ENCODE results near the gene MAX.

MAX gene

DNA sequence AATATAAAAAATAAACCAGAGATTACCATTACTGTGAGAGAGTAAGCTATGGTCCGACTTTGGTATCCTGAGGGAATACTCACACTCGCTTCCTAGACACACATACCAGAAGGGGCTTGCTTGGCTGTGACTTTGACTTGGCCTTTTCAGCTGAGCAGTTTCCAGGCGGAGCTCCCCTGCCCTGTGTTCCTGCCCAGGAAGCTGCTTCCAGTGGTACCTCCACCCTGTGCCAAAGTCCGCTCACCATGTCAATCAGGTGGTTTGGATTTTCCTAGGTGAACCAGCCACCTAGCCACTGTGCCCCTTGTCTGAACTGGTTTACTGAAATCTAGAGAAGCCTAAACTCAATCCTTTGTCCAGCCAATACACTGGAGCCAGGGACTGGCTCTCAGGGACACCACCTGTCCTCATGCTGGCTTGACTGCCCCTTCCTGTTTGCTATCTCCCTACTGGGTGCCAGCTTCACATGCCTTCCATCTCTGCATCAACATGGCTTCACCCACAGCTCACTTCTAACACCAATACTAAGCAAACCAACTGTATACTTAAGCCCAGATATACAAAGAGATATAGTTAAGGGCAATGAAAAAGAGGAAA lies 28.6 kb downstream of the MAX start:
- DNase-seq (ENCODE audit: low read depth): no peak

DNA sequence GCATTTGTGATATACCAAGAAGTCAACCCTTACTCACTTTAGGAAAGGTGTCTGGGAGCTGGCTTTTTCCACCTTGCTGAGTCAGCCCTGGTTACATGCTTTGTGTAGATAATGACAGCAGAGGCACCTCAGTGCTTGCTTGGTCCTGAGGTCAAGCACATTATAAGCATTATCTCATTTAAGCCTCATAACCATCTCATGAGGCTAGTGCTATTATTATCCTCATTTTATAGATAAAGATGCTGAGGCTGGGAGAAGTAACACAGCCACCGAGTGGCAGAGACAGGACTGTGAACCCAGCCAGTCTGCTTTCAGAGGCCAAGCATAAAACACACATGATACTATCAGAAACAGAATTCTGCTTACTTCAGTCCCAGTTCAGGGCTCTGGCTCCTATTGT lies 29.4 kb downstream of the MAX start:
- DNase-seq (ENCODE audit: low read depth): no peak

GRCh38 chr14:65072256-65072655 lies 30.1 kb downstream of the MAX start:
- no peak for DNase-seq (ENCODE audit: low read depth)

- DNase-seq (ENCODE audit: low read depth): no peak
These were observed 30.8 kb downstream of the MAX start for GRCh38 chr14:65071544-65071943.

- no peak for DNase-seq (ENCODE audit: low read depth)
These were observed 31.8 kb downstream of the MAX start for GRCh38 chr14:65070471-65070976.

GRCh38 chr14:65069874-65070413 lies 32.4 kb downstream of the MAX start:
- no peak for DNase-seq (ENCODE audit: low read depth)

DNA sequence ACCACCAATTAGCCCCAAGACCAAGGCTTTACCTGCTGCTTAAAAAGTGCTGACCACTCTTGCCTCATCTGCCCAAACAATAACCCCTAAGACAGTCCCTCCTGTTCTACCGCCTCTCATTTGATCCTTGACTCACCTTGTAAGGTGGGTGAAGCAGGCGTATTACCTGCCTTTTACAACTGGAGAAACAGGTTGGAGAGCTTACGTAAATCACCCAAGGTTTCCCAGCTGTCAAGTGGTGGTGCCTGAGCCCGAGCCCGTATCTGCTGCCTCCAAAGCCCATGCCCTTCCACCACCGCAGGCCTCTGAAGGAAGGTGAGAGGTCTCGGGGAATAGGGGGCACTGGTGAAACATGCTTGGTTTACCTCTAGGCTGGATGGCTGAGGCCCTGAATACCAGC lies 36.6 kb downstream of the MAX start:
- DNase-seq (ENCODE audit: low read depth): no peak

DNA sequence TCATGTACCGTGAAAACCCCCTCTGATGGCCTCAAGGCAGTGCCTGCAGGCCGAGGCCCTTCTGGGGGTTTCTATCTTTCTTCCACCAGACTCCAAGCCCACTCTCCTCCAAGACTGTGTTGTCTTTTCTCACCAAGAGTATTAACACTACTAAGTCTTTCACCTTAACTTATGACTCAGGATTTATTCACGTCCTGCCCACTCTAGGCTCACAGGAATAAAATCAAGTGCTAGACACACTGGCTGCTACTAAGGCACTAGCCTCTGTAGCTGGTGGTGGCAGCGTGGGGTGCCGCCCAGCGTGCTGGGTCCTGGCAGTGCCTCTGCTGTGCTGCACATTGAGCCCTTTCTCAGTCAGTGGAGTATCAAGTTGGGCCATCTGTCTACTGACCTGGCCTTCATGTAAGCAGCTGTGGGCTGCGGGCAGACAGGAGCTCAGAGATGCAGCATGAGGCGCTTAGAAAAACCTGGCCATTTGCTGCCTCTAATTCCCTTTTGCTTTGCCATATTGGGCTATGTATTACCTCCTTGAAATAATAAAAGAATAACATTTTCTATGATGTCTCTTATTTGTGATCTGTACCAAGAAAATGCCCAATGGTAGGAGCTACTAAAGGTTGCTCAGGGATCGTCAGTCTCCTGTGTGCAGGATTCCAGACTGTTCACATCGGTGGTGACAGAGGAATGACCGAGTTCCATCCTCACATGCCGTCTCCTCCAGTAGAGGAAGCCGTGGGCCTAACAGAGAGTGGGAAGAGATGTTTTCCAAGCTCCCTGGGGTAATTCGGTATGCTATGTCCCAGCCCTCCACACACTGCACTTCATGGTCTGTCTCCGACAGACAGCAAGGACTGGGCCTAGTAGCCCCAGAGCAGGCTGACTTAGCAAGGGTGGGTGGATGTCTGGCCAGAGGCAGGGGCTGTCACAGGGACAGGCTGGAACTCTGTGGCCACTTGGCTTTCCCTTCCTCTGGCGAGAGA lies 39.9 kb downstream of the MAX start:
- no peak for DNase-seq (ENCODE audit: low read depth)

DNA sequence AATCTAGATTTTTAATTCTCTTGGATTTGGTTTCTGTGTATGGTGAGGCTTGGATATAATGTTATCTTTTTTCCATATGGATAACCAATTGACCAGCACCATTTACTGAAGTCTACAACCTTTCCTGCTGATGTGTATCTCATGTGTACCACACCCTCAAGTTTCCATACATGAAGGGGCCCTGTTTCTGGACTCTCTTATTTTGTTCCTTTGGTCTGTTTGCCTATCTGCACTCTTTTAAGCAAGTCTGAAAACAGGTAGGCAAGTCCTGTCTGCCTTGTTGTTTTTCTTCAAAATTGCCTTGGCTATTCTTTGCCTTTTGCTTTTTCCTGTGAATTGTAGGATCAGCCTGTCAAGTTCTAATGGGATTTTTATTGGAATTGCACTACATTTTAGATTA lies 44.6 kb downstream of the MAX start:
- DNase-seq (ENCODE audit: low read depth): no peak

- no peak for DNase-seq (ENCODE audit: low read depth)
These were observed 47.7 kb downstream of the MAX start for GRCh38 chr14:65054471-65055085.

DNA sequence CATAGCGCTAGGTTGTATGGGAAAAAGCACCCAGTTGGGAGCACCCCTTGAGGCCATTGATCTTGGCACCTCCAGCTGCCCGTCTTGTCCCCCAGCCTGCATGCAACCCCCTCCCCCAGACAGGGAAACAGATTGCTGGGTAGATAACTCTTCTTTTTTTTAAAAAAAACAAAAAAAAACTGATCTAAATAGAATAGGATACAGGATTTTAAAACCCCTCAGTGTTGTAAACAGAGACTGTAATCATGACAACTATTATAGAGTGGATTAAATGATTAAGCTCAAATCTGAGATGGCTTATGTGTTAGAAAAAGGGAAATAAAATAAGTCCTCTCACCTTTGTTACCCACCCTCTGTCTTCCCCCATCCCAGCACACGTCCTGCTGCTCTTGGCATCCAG lies 48.9 kb downstream of the MAX start:
- DNase-seq (ENCODE audit: low read depth): no peak

- no peak for DNase-seq (ENCODE audit: low read depth)
These were observed 49.5 kb downstream of the MAX start for GRCh38 chr14:65052832-65053231.

- no peak for DNase-seq (ENCODE audit: low read depth)
These were observed 56.6 kb downstream of the MAX start for GRCh38 chr14:65045709-65046108.

DNA sequence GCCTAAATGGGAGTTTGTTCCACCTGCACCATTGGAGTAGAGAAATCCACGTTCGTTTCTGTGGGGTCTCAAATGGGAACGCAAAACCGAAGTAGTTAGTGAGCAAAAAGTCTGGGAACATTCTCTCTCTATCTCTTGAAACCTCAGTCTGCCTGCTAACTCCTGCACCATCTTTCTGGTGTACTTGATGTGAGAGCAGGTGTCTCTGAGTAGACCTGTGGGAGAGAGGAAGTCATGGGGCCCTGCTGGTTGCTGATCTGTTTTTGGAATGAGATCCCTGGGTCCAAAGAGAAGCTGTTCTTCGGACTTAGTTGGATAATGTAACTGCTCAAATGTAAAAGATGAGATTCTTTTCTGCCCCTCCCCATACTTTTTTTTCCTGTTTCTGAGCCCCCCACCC lies 57.3 kb downstream of the MAX start:
- no peak for DNase-seq (ENCODE audit: low read depth)

DNA sequence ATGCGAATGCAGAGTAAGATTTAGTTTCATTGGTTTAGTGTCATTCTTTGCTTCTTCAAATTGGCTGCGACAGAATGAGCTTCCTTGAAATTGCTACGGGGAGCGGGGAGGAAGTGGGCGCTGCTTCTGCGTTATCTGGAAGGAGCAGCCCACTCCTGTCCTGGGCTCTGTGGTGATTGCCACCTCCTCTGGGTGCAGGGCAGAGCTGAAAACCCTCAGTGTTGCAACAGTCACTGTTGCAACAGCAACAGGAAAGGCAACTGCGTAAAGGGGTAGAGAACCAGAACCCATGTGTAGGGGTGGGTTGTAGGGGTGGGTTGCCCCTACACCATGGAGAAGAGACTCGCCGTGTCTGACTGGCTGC lies 57.7 kb downstream of the MAX start:
- no peak for DNase-seq (ENCODE audit: low read depth)

- no peak for DNase-seq (ENCODE audit: low read depth)
These were observed 58.3 kb downstream of the MAX start for GRCh38 chr14:65043893-65044595.

DNA sequence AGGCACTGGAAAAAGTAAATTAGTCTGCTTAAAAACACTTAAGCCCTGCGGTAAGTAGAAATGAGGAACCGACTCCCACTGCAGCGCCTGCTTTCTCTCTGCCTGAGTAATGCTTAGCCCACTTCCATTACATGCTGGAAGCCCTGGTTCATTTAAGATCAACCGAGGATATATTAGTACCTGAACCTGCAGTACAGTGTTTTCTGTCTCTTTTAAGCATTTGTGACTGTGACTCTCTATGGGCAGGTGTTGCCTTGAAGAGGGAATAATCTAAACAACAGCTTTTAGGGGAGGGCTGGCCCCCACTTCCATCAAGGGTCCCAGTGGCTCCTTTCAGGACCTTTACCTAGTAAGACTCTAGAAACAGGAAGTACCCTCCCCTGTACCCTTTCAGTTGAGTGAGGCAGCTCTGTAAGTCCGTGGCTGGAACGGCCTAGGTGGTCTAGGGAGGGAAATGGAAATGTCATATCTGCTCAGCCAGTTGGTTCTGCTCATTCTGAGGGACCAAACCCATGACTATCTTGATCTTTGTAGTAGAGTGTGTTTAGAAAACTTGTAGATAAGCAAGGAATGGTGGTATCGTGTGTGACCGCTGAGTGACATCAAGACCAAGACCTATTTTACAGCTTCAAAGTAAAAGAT lies 59.5 kb downstream of the MAX start:
- no peak for DNase-seq (ENCODE audit: low read depth)

DNA sequence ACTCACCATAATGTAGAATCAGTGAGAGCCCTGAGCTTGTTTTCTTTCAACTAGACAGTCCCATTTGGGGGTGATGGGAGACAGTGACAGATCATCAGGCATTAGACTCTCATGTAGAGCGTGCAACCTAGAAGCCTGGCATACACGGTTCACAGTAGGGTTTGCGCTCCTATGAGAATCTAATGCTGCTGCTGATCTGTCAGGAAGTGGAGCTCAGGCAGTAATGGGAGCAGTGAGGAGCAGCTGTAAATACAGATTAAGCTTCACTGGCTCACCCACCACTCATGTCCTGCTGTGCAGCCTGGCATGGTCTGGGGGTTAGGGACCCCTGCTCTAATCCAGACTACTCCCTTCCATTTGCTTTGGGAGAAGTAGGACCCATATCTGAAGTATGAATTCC lies 60.0 kb downstream of the MAX start:
- DNase-seq (ENCODE audit: low read depth): no peak

DNA sequence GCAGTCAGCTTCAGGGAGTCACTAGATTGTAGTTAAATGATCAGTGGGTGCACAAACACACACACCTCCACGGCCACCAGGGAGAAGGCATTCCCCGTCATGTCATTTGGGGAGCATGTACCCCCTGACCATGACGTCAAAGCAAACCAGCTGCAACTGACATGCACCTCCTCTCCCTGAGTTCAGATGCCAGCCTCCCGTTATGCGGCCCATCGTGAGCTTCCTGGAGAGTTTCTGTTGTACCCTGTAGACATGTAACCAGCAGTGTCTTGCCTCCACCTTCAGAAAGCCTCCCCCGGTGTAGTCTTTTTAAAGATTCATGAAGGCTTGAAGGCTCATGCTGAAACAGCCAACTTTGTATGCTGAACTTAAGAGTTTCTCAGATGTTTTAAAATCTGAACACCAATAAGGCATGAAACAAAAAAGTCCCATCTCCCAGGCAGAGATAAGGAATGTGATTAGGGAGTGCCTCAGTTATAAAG lies 60.8 kb downstream of the MAX start:
- no peak for DNase-seq (ENCODE audit: low read depth)

DNA sequence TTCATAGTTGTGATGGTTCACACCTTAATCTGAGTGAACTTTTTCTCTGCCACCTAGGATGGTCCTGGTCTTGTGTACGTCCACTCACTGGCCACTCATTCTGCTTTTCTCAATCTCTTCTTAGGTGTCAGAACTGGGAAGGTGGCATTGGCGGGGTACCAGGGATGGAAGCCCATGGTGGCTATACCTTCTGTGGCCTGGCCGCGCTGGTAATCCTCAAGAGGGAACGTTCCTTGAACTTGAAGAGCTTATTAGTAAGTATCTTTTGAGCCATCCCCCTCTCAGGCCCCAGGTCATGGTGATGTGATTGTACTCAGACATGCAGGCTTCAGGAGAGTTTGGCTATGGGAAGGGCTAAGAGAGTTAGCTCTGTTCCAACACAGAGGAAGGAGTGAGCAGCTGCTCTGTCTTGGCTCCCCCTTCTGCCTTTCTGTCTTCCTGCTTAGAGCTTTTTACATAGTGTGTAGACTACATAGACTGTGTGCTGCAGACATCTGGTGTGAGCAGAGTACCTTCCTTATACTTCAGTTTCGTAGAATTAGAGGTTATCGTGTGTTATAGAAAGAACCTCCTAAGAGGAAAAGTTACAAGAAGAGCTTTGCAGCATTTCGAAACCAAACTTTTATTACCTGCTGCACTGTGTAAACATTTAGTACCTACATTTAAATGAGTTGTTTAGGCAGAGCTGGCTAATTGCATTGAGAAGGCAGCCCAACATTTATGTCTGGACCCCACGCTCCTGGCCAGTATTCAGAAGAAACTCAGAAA lies 61.5 kb downstream of the MAX start:
- DNase-seq (ENCODE audit: low read depth): no peak

DNA sequence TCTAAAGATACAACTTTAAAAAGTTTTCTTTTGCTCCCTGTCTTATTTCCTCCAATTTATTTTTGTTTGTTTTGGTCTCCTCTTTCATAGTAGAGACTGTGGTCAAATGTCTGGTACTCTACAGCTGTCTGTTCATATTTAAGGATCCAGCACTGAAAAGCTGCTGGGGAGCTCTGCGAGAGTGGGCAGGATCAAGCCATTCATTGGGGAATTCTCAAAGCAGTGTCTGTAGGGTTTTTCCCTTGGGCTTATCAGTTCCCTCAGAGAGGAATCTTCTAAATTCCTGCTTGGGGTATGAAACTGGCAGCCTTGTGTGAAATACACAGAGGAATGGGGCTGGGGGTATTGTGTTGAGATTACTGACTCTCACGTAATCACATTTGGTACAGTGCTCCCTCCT lies 63.4 kb downstream of the MAX start:
- no peak for DNase-seq (ENCODE audit: low read depth)
